ENCODE results near the gene CSTF1.

The CSTF1 gene

DNA sequence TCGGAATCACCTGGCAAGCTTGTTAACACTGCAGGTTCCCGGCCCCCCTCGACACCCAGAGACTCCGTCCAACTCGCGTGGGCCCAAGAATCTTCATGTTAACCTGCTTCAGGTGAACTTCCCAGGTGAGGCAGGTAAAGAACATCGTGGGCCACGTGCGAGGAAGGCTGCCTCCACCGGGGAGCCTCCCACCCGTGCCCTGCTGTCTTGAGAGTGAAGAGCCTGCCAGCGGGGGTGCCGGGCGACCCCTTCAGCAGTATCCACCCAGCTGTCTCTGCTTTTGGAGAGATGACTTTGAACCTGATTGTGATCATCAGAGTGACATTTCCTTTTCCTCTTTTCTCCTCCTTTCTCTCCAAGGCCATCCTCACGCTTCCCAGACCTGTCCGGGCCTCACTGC is 53.1 kb downstream of the CSTF1 start:
- no peak for TF ChIP-seq EZH2phosphoT487 (IDR thresholded peaks at IDR 0.05; ENCODE audit: borderline replicate concordance)
- TF ChIP-seq, protein P1, sequence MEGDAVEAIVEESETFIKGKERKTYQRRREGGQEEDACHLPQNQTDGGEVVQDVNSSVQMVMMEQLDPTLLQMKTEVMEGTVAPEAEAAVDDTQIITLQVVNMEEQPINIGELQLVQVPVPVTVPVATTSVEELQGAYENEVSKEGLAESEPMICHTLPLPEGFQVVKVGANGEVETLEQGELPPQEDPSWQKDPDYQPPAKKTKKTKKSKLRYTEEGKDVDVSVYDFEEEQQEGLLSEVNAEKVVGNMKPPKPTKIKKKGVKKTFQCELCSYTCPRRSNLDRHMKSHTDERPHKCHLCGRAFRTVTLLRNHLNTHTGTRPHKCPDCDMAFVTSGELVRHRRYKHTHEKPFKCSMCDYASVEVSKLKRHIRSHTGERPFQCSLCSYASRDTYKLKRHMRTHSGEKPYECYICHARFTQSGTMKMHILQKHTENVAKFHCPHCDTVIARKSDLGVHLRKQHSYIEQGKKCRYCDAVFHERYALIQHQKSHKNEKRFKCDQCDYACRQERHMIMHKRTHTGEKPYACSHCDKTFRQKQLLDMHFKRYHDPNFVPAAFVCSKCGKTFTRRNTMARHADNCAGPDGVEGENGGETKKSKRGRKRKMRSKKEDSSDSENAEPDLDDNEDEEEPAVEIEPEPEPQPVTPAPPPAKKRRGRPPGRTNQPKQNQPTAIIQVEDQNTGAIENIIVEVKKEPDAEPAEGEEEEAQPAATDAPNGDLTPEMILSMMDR (conservative IDR thresholded peaks at IDR 0.05; ENCODE audit: low read length): no peak
- peaks cover 14% of the 10 kb centered on the region for H3K4me1 ChIP-seq (ENCODE audit: insufficient read depth, low read length, poor library complexity, severe bottlenecking)
- no peak overlapping the region for H3K4me2 ChIP-seq (ENCODE audit: low read depth, low read length, poor library complexity, severe bottlenecking)
- no peak overlapping the region for H3K4me3 ChIP-seq (ENCODE audit: low read length, poor library complexity, severe bottlenecking)
- H3K27me3 ChIP-seq (ENCODE audit: insufficient read depth, low read length, poor library complexity, severe bottlenecking): no peaks in the 10 kb centered on the region
- H3K9me2 ChIP-seq (replicated peaks; ENCODE audit: low read depth, low read length): no peaks in the 10 kb centered on the region
- no peaks in the 10 kb centered on the region for H4K20me1 ChIP-seq (ENCODE audit: insufficient read depth, low read length, poor library complexity, severe bottlenecking)
- no peak overlapping the region for H3K9ac ChIP-seq (ENCODE audit: low read depth, low read length, poor library complexity, severe bottlenecking)
- no peaks in the 10 kb centered on the region for H3K36me3 ChIP-seq (ENCODE audit: insufficient read depth, low read length)
- no peaks in the 10 kb centered on the region for H3K79me2 ChIP-seq (ENCODE audit: insufficient read depth, low read length)
- H3F3A ChIP-seq (ENCODE audit: low read depth): no peaks in the 10 kb centered on the region
- no peak overlapping the region for H2AFZ ChIP-seq (ENCODE audit: low read length)
- no peaks in the 10 kb centered on the region for H3K9me3 ChIP-seq (ENCODE audit: insufficient read depth, low read depth, low read length)

- Histone ChIP-seq H2AFZ (ENCODE audit: low read length) (no peak overlapping the region), H3K4me1 (ENCODE audit: insufficient read depth, low read length, poor library complexity, severe bottlenecking) (peaks cover 5% of the 10 kb centered on the region), H3K9ac (ENCODE audit: low read depth, low read length, poor library complexity, severe bottlenecking) (no peak overlapping the region), H3K4me3 (ENCODE audit: low read length, poor library complexity, severe bottlenecking) (no peak overlapping the region), H3K9me3 (ENCODE audit: insufficient read depth, low read depth, low read length) (no peaks in the 10 kb centered on the region), H3K9me2 (replicated peaks; ENCODE audit: low read depth, low read length) (no peaks in the 10 kb centered on the region), H4K20me1 (ENCODE audit: insufficient read depth, low read length, poor library complexity, severe bottlenecking) (no peaks in the 10 kb centered on the region), H3K36me3 (ENCODE audit: insufficient read depth, low read length) (no peaks in the 10 kb centered on the region), H3K79me2 (ENCODE audit: insufficient read depth, low read length) (no peaks in the 10 kb centered on the region), H3K27me3 (ENCODE audit: insufficient read depth, low read length, poor library complexity, severe bottlenecking) (no peaks in the 10 kb centered on the region), H3K4me2 (ENCODE audit: low read depth, low read length, poor library complexity, severe bottlenecking) (no peak overlapping the region), H3F3A (ENCODE audit: low read depth) (no peaks in the 10 kb centered on the region)
- TF ChIP-seq, protein P1 (conservative IDR thresholded peaks at IDR 0.05; ENCODE audit: low read length): no peak
- TF ChIP-seq EZH2phosphoT487 (IDR thresholded peaks at IDR 0.05; ENCODE audit: borderline replicate concordance): no peak
Observed at GRCh38 chr20:56447227-56447626, 54.8 kb downstream of the CSTF1 start.

DNA sequence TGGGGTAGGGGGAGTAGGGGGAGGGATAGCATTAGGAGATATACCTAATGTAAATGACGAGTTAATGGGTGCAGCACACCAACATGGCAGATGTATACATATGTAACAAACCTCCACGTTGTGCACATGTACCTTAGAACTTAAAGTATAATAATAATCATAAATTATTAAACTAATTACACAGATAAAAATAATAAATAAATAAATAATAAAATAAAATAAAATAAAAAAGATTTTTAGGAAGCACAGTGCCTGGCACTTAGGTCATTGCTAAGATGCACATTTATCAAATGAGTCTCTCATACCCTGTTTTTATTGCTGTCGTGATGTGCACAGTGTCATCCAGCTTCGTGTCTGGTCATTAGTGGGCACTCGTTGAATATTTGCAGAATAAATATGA is 57.0 kb downstream of the CSTF1 start:
- Histone ChIP-seq H3K4me1 (ENCODE audit: insufficient read depth, low read length, poor library complexity, severe bottlenecking) (no peaks in the 10 kb centered on the region), H3K9me3 (ENCODE audit: insufficient read depth, low read depth, low read length) (no peaks in the 10 kb centered on the region), H3F3A (ENCODE audit: low read depth) (no peaks in the 10 kb centered on the region), H3K4me3 (ENCODE audit: low read length, poor library complexity, severe bottlenecking) (no peak overlapping the region), H3K36me3 (ENCODE audit: insufficient read depth, low read length) (no peaks in the 10 kb centered on the region), H4K20me1 (ENCODE audit: insufficient read depth, low read length, poor library complexity, severe bottlenecking) (no peaks in the 10 kb centered on the region), H3K9me2 (replicated peaks; ENCODE audit: low read depth, low read length) (no peaks in the 10 kb centered on the region), H3K27me3 (ENCODE audit: insufficient read depth, low read length, poor library complexity, severe bottlenecking) (no peaks in the 10 kb centered on the region), H3K4me2 (ENCODE audit: low read depth, low read length, poor library complexity, severe bottlenecking) (no peak overlapping the region), H3K9ac (ENCODE audit: low read depth, low read length, poor library complexity, severe bottlenecking) (no peak overlapping the region), H2AFZ (ENCODE audit: low read length) (no peak overlapping the region), H3K79me2 (ENCODE audit: insufficient read depth, low read length) (no peaks in the 10 kb centered on the region)
- TF ChIP-seq EZH2phosphoT487 (IDR thresholded peaks at IDR 0.05; ENCODE audit: borderline replicate concordance): no peak
- TF ChIP-seq, protein P1 (conservative IDR thresholded peaks at IDR 0.05; ENCODE audit: low read length): no peak
